ENCODE data around the gene KAZN. TPM values are rescaled to one million over a fixed set of nuclear protein-coding genes. Genes with fewer than 3 reads are reported as not detected.

The KAZN gene
- polyA plus RNA-seq, 1 donor (not counting 4 experiments of a cell fraction or from before 2014, with no cell fraction given) = 5.9 TPM

GRCh38 chr1:14679027-14679688 lies 80.7 kb downstream of the KAZN start:
- no peak overlapping the region for H3K4me2 ChIP-seq (ENCODE audit: control insufficient read depth, extremely low read depth, insufficient read depth, low read depth, low read length)
- dilution Hi-C loops (cut with MboI; ENCODE audit: extremely low pct_ligation_motif_present, low sequenced_read_pairs) = no loop called here
- no peaks in the 10 kb centered on the region for H3K9me1 ChIP-seq (ENCODE audit: control insufficient read depth, extremely low read depth, insufficient read depth, low read length)
- H3K9ac ChIP-seq (ENCODE audit: control insufficient read depth, extremely low read depth, insufficient read depth, low read length) = no peak overlapping the region
- H3K4me3 ChIP-seq (ENCODE audit: control insufficient read depth in 2 of 3, extremely low read depth in 1 of 3, insufficient read depth in 2 of 3, low read depth in 1 of 3, low read length in 3 of 3) = no peak overlapping the region
- H3K79me2 ChIP-seq (ENCODE audit: control insufficient read depth, insufficient read depth, low read length) = no peaks in the 10 kb centered on the region
- H3K36me3 ChIP-seq (ENCODE audit: control insufficient read depth in 2 of 2, extremely low read depth in 1 of 2, insufficient read depth in 2 of 2, low read length in 2 of 2) = no peaks in the 10 kb centered on the region
- DNase-seq (ENCODE audit: low read depth, low spot score) (no peak), FAIRE-seq (no peak)
- H3K9me3 ChIP-seq (ENCODE audit: control insufficient read depth, low read depth, low read length) = no peaks in the 10 kb centered on the region
- no peaks in the 10 kb centered on the region for H4K20me1 ChIP-seq (ENCODE audit: control insufficient read depth, extremely low read depth, insufficient read depth, low read length)
- no peaks in the 10 kb centered on the region for H3K4me1 ChIP-seq (ENCODE audit: control insufficient read depth, extremely low read depth, insufficient read depth, low read length)
- TF ChIP-seq EZH2 (IDR thresholded peaks at IDR 0.05; ENCODE audit: low read length) = no peak
- no peak for TF ChIP-seq CTCF (optimal IDR thresholded peaks at IDR 0.05 in 1 of 3, IDR thresholded peaks at IDR 0.05 in 1 of 3, conservative IDR thresholded peaks at IDR 0.05 in 1 of 3; ENCODE audit: extremely low read depth in 1 of 3, insufficient read depth in 2 of 3, low read length in 3 of 3)
- no peak overlapping the region for H3K27ac ChIP-seq (ENCODE audit: control insufficient read depth, insufficient read depth, low read length)
- no peak overlapping the region for H2AFZ ChIP-seq (ENCODE audit: control insufficient read depth, low read length)
- no peaks in the 10 kb centered on the region for H3K27me3 ChIP-seq (ENCODE audit: control insufficient read depth, extremely low read depth, insufficient read depth, low read length)

- DNase-seq (ENCODE audit: low read depth, low spot score) = no peak
- no peaks in the 10 kb centered on the region for H3K36me3 ChIP-seq (ENCODE audit: control insufficient read depth in 2 of 2, extremely low read depth in 1 of 2, insufficient read depth in 2 of 2, low read length in 2 of 2)
- H3K9me3 ChIP-seq (ENCODE audit: control insufficient read depth, low read depth, low read length) = peaks cover 3% of the 10 kb centered on the region
- no peak overlapping the region for H3K4me3 ChIP-seq (ENCODE audit: control insufficient read depth in 2 of 3, extremely low read depth in 1 of 3, insufficient read depth in 2 of 3, low read depth in 1 of 3, low read length in 3 of 3)
- H3K27ac ChIP-seq (ENCODE audit: control insufficient read depth, insufficient read depth, low read length) = no peak overlapping the region
- no peak overlapping the region for H3K4me2 ChIP-seq (ENCODE audit: control insufficient read depth, extremely low read depth, insufficient read depth, low read depth, low read length)
- dilution Hi-C loops (cut with MboI; ENCODE audit: extremely low pct_ligation_motif_present, low sequenced_read_pairs) = no loop called here
- no peak for FAIRE-seq
- H3K27me3 ChIP-seq (ENCODE audit: control insufficient read depth, extremely low read depth, insufficient read depth, low read length) = no peaks in the 10 kb centered on the region
- no peaks in the 10 kb centered on the region for H3K9me1 ChIP-seq (ENCODE audit: control insufficient read depth, extremely low read depth, insufficient read depth, low read length)
- no peak overlapping the region for H2AFZ ChIP-seq (ENCODE audit: control insufficient read depth, low read length)
- no peak for TF ChIP-seq CTCF (optimal IDR thresholded peaks at IDR 0.05 in 1 of 3, IDR thresholded peaks at IDR 0.05 in 1 of 3, conservative IDR thresholded peaks at IDR 0.05 in 1 of 3; ENCODE audit: extremely low read depth in 1 of 3, insufficient read depth in 2 of 3, low read length in 3 of 3)
- TF ChIP-seq EZH2 (IDR thresholded peaks at IDR 0.05; ENCODE audit: low read length) = no peak
- no peaks in the 10 kb centered on the region for H3K79me2 ChIP-seq (ENCODE audit: control insufficient read depth, insufficient read depth, low read length)
- H3K9ac ChIP-seq (ENCODE audit: control insufficient read depth, extremely low read depth, insufficient read depth, low read length) = no peak overlapping the region
- no peaks in the 10 kb centered on the region for H4K20me1 ChIP-seq (ENCODE audit: control insufficient read depth, extremely low read depth, insufficient read depth, low read length)
- H3K4me1 ChIP-seq (ENCODE audit: control insufficient read depth, extremely low read depth, insufficient read depth, low read length) = no peaks in the 10 kb centered on the region
Observed at GRCh38 chr1:14681182-14681581, 82.7 kb downstream of the KAZN start.
